GM23248 (cell line): ENCODE data around the gene AGAP1.

Experiments used
- EZH2 ChIP-seq: fragments of 200-600 bp; sonication (generic); IDR thresholded peaks from 2 replicates; pipeline ENCODE4 v1.6.1; 2018; ENCODE audit warnings: antibody characterized with exemption, mild to moderate bottlenecking; ENCODE audit not compliant: insufficient read depth, poor library complexity, severe bottlenecking
- EZH2phosphoT487 ChIP-seq: fragments of 200-600 bp; sonication (generic); IDR thresholded peaks from 2 replicates; pipeline ENCODE4 v1.6.1; 2018; ENCODE audit warnings: antibody characterized with exemption, moderate library complexity, mild to moderate bottlenecking, low read depth; ENCODE audit not compliant: insufficient read depth

- TF ChIP-seq EZH2, result no peak
- no peak for TF ChIP-seq EZH2phosphoT487
Observed at GRCh38 chr2:235894839-235895238, 401.0 kb downstream of the AGAP1 start.
